Right lobe of liver (tissue), 6 donors: ENCODE measurements around the gene PFDN4. TPM values are rescaled to one million over a fixed set of nuclear protein-coding genes. Genes with fewer than 3 reads are reported as not detected.

Source experiments
- ATAC-seq, 4 donors: fragments of 200-7000 bp; cut with Tn5 transposase; one replicate each; pipeline ENCODE4 v1.9.1; 2020; ENCODE audit warnings: mild to moderate bottlenecking in 4 of 4, moderate library complexity in 4 of 4
- DNase-seq, 3 donors: peaks; one replicate each; pipeline ENCODE4 v3.0.0-alpha.2; 2020
- H3K27ac ChIP-seq, 3 donors: fragments of 200-600 bp; one replicate each; pipeline ENCODE4 v1.8.0; 2022
- H3K27me3 ChIP-seq, 2 donors: fragments of 200-600 bp; one replicate each; pipeline ENCODE4 v1.8.0; 2022
- H3K36me3 ChIP-seq, 4 donors: fragments of 200-600 bp; sonication (generic) in 1 of 4; one replicate each; pipeline versions ENCODE4 v1.5.1 to v1.8.0; 2017 to 2022; ENCODE audit warnings: control low read depth in 1 of 4
- H3K4me1 ChIP-seq, 4 donors: fragments of 200-600 bp; sonication (generic) in 1 of 4; one replicate each; pipeline versions ENCODE4 v1.5.1 to v1.8.0; 2017 to 2022; ENCODE audit warnings: control low read depth in 1 of 4
- H3K4me3 ChIP-seq, 3 donors: fragments of 200-600 bp; one replicate each; pipeline ENCODE4 v1.8.0; 2022
- H3K9me3 ChIP-seq, 4 donors: fragments of 200-600 bp; sonication (generic) in 1 of 4; one replicate each; pipeline versions ENCODE4 v1.5.1 to v1.8.0; 2017 to 2022; ENCODE audit warnings: control low read depth in 1 of 4
- CTCF ChIP-seq, 4 donors: fragments of 200-600 bp in 3 of 4; fragments of 450-650 bp in 1 of 4; IDR thresholded peaks; one replicate each; pipeline versions ENCODE4 v1.5.1 to v1.8.0; 2016 to 2022; ENCODE audit warnings: antibody characterized with exemption in 4 of 4, mild to moderate bottlenecking in 2 of 4
- POLR2A ChIP-seq: fragments of 450-650 bp; IDR thresholded peaks from one replicate; pipeline ENCODE4 v1.6.1; 2017; ENCODE audit warnings: antibody characterized with exemption, mild to moderate bottlenecking
- WGBS: methylation state at CpG from one replicate; pipeline ENCODE4 v1.1.6; 2018; ENCODE audit warnings: low coverage, low lambda C conversion rate; ENCODE audit not compliant: insufficient coverage; ENCODE audit errors: missing lambda C conversion rate; 5-methylcytosine and 5-hydroxymethylcytosine counted together
- intact Hi-C, 2 donors: fragments of 100-400 bp; cut with DNase I; formaldehyde crosslinking; loops; one replicate each; pipeline versions ENCODE4 v1.11.2 to v1.14.1; 2022
- total RNA-seq, 6 experiments: library from RNA; depleted of rRNA in 2 of 6; stranded (reverse); fragments of >200 nt in 2 of 6; fragmentation: NEBNext Ultra II Directional in 3 of 6; extraction: Animal tissue kit (Norgen Biotek cat#: 25700) in 3 of 6; gene quantifications; one replicate each; pipeline versions ENCODE4 v1.1.0 to v1.2.4, GENCODE V29; 2016 to 2023
- donor health status: DM: no; HTN: yes; CAD: no.
- donor health status: DM: no; HTN: no; CAD: no.
- donor health status: DM: no; HTN: no; CAD: no.
- donor health status: DM: no; HTN: yes; CAD: no.
- donor health status: DM: no; HTN: yes; CAD: no.

The PFDN4 gene
- total RNA-seq, 6 experiments from 2014 or later: 4.2 to 50.9 (median 7.9) TPM

- TF ChIP-seq CTCF (IDR thresholded peaks at IDR 0.05) (peak; percentile 51 to 66 (median 58)), POLR2A (no peak)
- no peak overlapping the region for H3K27ac ChIP-seq
- no peaks in the 10 kb centered on the region for H3K27me3 ChIP-seq
- H3K4me3 ChIP-seq: no peak overlapping the region
- WGBS: 54% methylated on average over 4 of the region's 6 CpGs
- intact Hi-C loops: loop anchor here in 1 of 2 donors (10.0 kb wide), 1 partner anchor 425 kb away; no protein-coding TSS in a partner anchor
- H3K4me1 ChIP-seq: peaks cover 0 to 22% (median 8%) of the 10 kb centered on the region in 4 donors
- DNase-seq (no peak), ATAC-seq (peak in 2 of 4 donors; percentile 32 to 46)
- H3K9me3 ChIP-seq: no peaks in the 10 kb centered on the region
- H3K36me3 ChIP-seq: peaks cover 0 to 10% (median 0%) of the 10 kb centered on the region in 4 donors
Observed at GRCh38 chr20:54219751-54220426, 12.0 kb downstream of the PFDN4 start.

- Histone ChIP-seq H3K27me3 (no peaks in the 10 kb centered on the region), H3K4me1 (peaks cover 0 to 22% (median 8%) of the 10 kb centered on the region in 4 donors), H3K27ac (peak overlapping the region in 2 of 3 donors; percentile 38 to 54), H3K36me3 (peaks cover 0 to 2% (median 0%) of the 10 kb centered on the region in 4 donors), H3K9me3 (no peaks in the 10 kb centered on the region), H3K4me3 (no peak overlapping the region)
- DNase-seq (no peak), ATAC-seq (peak in 3 of 4 donors; percentile 6 to 9 (median 8))
- WGBS: 83% methylated on average over 4 of the region's 6 CpGs
- TF ChIP-seq POLR2A (no peak), CTCF (IDR thresholded peaks at IDR 0.05) (no peak)
- intact Hi-C loops: loop anchor here in 1 of 2 donors (10.0 kb wide), 1 partner anchor 424 kb away; no protein-coding TSS in a partner anchor
Observed at GRCh38 chr20:54220722-54221121, 12.8 kb downstream of the PFDN4 start.

- H3K4me3 ChIP-seq: no peak overlapping the region
- no peaks in the 10 kb centered on the region for H3K36me3 ChIP-seq
- DNase-seq (peak in 2 of 3 donors; percentile 62 to 74), ATAC-seq (peak; percentile 89 to 95 (median 90))
- TF ChIP-seq CTCF (IDR thresholded peaks at IDR 0.05): no peak
- no peak for TF ChIP-seq POLR2A
- peak overlapping the region in 2 of 3 donors; percentile 46 to 60 for H3K27ac ChIP-seq
- 14% methylated on average over 4 of the region's 4 CpGs for WGBS
- H3K27me3 ChIP-seq: no peaks in the 10 kb centered on the region
- H3K9me3 ChIP-seq: no peaks in the 10 kb centered on the region
- intact Hi-C loops: loop anchor here in 1 of 2 donors (10.0 kb wide), 1 partner anchor 423 kb away; no protein-coding TSS in a partner anchor
- H3K4me1 ChIP-seq: peaks cover 0 to 22% (median 8%) of the 10 kb centered on the region in 4 donors
Observed at GRCh38 chr20:54221353-54221752, 13.5 kb downstream of the PFDN4 start.

GRCh38 chr20:54221996-54222890, 14.4 kb downstream of the PFDN4 start:
- 45% methylated on average over 15 of the region's 17 CpGs for WGBS
- ATAC-seq: peak; percentile 31 to 55 (median 49)
- no peak for DNase-seq

More at GRCh38 chr20:54221996-54222890, 14.4 kb downstream of the PFDN4 start:
- H3K36me3 ChIP-seq: no peaks in the 10 kb centered on the region
- peak overlapping the region in 2 of 3 donors; percentile 46 to 60 for H3K27ac ChIP-seq
- H3K4me1 ChIP-seq: peaks cover 0 to 22% (median 8%) of the 10 kb centered on the region in 4 donors
- no peaks in the 10 kb centered on the region for H3K9me3 ChIP-seq
- TF ChIP-seq CTCF (IDR thresholded peaks at IDR 0.05) (no peak), POLR2A (no peak)
- no peaks in the 10 kb centered on the region for H3K27me3 ChIP-seq
- intact Hi-C loops: loop anchor here in 1 of 2 donors (10.0 kb wide), 1 partner anchor 423 kb away; no protein-coding TSS in a partner anchor
- no peak overlapping the region for H3K4me3 ChIP-seq
